HepG2 (cell line): ENCODE measurements around the gene MED10. TPM values are rescaled to one million over a fixed set of nuclear protein-coding genes. Genes with fewer than 3 reads are reported as not detected.

Source experiments
- ATAC-seq: fragments of 200-7000 bp; cut with Tn5 transposase; 3 replicates; pipeline ENCODE4 v1.9.1; 2020; ENCODE audit warnings: mild to moderate bottlenecking, moderate library complexity
- BruUV-seq: library from RNA; stranded (reverse); fragments of 400-500 nt; replicated peaks from 2 replicates; lab custom pipeline; 2021; lab: Mats Ljungman, UMichigan
- CTCF ChIA-PET: fragments of 300-600 bp; formaldehyde crosslinking; extraction: SDS; loops from one replicate; lab custom pipeline; 2021; ENCODE audit warnings: low total read pairs, inconsistent platforms, low intra/inter-chr PET ratio; lab: Yijun Ruan, JAX
- POLR2A ChIA-PET: fragments of 350-600 bp; sonication (Branson Sonifier 250); formaldehyde crosslinking; loops from one replicate; lab custom pipeline; 2020; ENCODE audit warnings: antibody characterized with exemption, inconsistent platforms; lab: Yijun Ruan, JAX
- DNase-seq: peaks from one replicate; pipeline ENCODE4 v3.0.0-alpha.2; 2015; ENCODE audit warnings: low spot score
- FAIRE-seq: peaks from 3 replicates; lab custom pipeline; 2011; peaks lifted over from hg19 to GRCh38; lab: Jason Lieb, UNC
- H2AFZ ChIP-seq: one replicate; pipeline ENCODE4 v1.6.1; 2011; ENCODE audit warnings: low read length, inconsistent platforms
- H3K27ac ChIP-seq: fragments of 300-600 bp; 3 replicates; pipeline ENCODE4 v1.8.0; 2011; ENCODE audit warnings: mixed run types, mild to moderate bottlenecking, mixed read lengths, low read length, inconsistent platforms; ENCODE audit not compliant: insufficient read depth; ENCODE audit errors: extremely low read length
- H3K27me3 ChIP-seq, 2 experiments: fragments of 200-600 bp in 1 of 2; 2 replicates in 1 of 2; 3 replicates in 1 of 2; pipeline versions ENCODE4 v1.6.0 to v1.8.0; 2011; ENCODE audit warnings: low read length in 2 of 2, mild to moderate bottlenecking in 2 of 2, moderate library complexity in 2 of 2, inconsistent platforms in 1 of 2; ENCODE audit not compliant: insufficient read depth in 2 of 2, control insufficient read depth in 1 of 2
- H3K36me3 ChIP-seq, 2 experiments: fragments of 200-600 bp in 1 of 2; replicated peaks in 1 of 2; 2 replicates in 1 of 2; 3 replicates in 1 of 2; pipeline versions ENCODE4 v1.5.1 to v1.8.0; 2011; ENCODE audit warnings: low read length in 2 of 2, inconsistent platforms in 1 of 2; ENCODE audit not compliant: insufficient read depth in 2 of 2, control insufficient read depth in 1 of 2
- H3K4me1 ChIP-seq: 2 replicates; pipeline ENCODE4 v1.5.1; 2012; ENCODE audit warnings: low read length, inconsistent platforms; ENCODE audit not compliant: insufficient read depth
- H3K4me2 ChIP-seq: 2 replicates; pipeline ENCODE4 v1.6.0; 2011; ENCODE audit warnings: low read depth, low read length, inconsistent platforms
- H3K4me3 ChIP-seq, 3 experiments: fragments of 200-600 bp in 1 of 3; sonication (generic), shearing (Covaris generic) in 1 of 3; replicated peaks in 1 of 3; 2 replicates each; pipeline ENCODE4 v1.5.1; 2011 to 2016; ENCODE audit warnings: low read length in 3 of 3, inconsistent platforms in 2 of 3, low read depth in 2 of 3, mild to moderate bottlenecking in 2 of 3, control low read depth in 1 of 3, mixed read lengths in 1 of 3; ENCODE audit not compliant: insufficient read depth in 1 of 3
- H3K79me2 ChIP-seq: one replicate; pipeline ENCODE4 v1.6.1; 2011; ENCODE audit warnings: low read length, inconsistent platforms; ENCODE audit not compliant: insufficient read depth
- H3K9ac ChIP-seq: 2 replicates; pipeline ENCODE4 v1.6.0; 2011; ENCODE audit warnings: mild to moderate bottlenecking, low read depth, low read length, inconsistent platforms; ENCODE audit not compliant: insufficient read depth
- H3K9me3 ChIP-seq: 2 replicates; pipeline ENCODE4 v1.5.1; 2012; ENCODE audit warnings: mild to moderate bottlenecking, low read length
- H4K20me1 ChIP-seq: 2 replicates; pipeline ENCODE4 v1.6.0; 2011; ENCODE audit warnings: inconsistent platforms, mild to moderate bottlenecking, low read length, moderate library complexity; ENCODE audit not compliant: insufficient read depth
- ARID2 ChIP-seq: sonication (generic); formaldehyde crosslinking; IDR thresholded peaks from 2 replicates; pipeline ENCODE4 v1.8.1; 2022; ENCODE audit warnings: mild to moderate bottlenecking, missing genetic modification reagents, borderline replicate concordance
- NCOA5 ChIP-seq: sonication (generic); formaldehyde crosslinking; IDR thresholded peaks from 2 replicates; pipeline ENCODE4 v1.4.0; 2020; ENCODE audit warnings: missing genetic modification reagents
- PAF1 ChIP-seq: IDR thresholded peaks from 2 replicates; pipeline ENCODE4 v1.6.1; 2016; ENCODE audit warnings: missing genetic modification reagents, missing compliant biosample characterization
- XRCC5 ChIP-seq: fragments of 200-400 bp; formaldehyde crosslinking; optimal IDR thresholded peaks from 2 replicates; pipeline ENCODE3; 2017; ENCODE audit warnings: mild to moderate bottlenecking, low read length
- ZSCAN12 ChIP-seq: sonication (generic); formaldehyde crosslinking; IDR thresholded peaks from 2 replicates; pipeline ENCODE4 v1.9.0; 2021; ENCODE audit warnings: mild to moderate bottlenecking, missing genetic modification reagents
- WGBS: methylation state at CpG from one replicate; pipeline ENCODE4 v1.1.6; 2017; ENCODE audit warnings: low lambda C conversion rate; 5-methylcytosine and 5-hydroxymethylcytosine counted together
- in situ Hi-C: cut with HindIII; loops from 2 replicates; pipeline ENCODE4 v1.10.0; 2017; ENCODE audit warnings: low pct_unique_long_range_greater_than_20kb; ENCODE audit not compliant: extremely low pct_ligation_motif_present
- intact Hi-C: fragments of 100-400 bp; cut with micrococcal nuclease; formaldehyde crosslinking; loops from one replicate; pipeline ENCODE4 v1.10.0; 2022; ENCODE audit not compliant: unreplicated experiment
- polyA plus RNA-seq, 8 experiments: library from polyadenylated mRNA; depleted of rRNA in 3 of 8; stranded (reverse) in 7 of 8; unstranded in 1 of 8; fragments of >200 nt; fragmentation: Illumina TruSeq in 4 of 8; extraction: Trizol in 4 of 8; gene quantifications; 2 replicates each; pipeline versions ENCODE4 v1.2.1 to v1.2.3, GENCODE V29; 2011 to 2016; ENCODE audit warnings: low read depth in 4 of 8, missing spikeins in 1 of 8, mixed read lengths in 1 of 8; ENCODE audit not compliant: insufficient read depth in 1 of 8
- total RNA-seq, 5 experiments: library from RNA; depleted of rRNA; stranded (reverse); fragments of >200 nt; fragmentation: Illumina TruSeq; extraction: Trizol; gene quantifications; 2 replicates each; pipeline ENCODE4 v1.2.3, GENCODE V29; 2016; ENCODE audit warnings: low read depth in 1 of 5
- TF ChIP-seq, protein P1 (sequence below): sonication (generic); formaldehyde crosslinking; IDR thresholded peaks from 2 replicates; pipeline ENCODE4 v1.4.0; 2020; ENCODE audit warnings: missing genetic modification reagents
- TF ChIP-seq, protein P2 (sequence below): fragments of 450-650 bp; IDR thresholded peaks from 2 replicates; pipeline ENCODE4 v1.6.1; 2017; ENCODE audit warnings: mild to moderate bottlenecking

Gene MED10
- total and polyA plus RNA-seq, 2 of the 13 experiments (the other 11 are each of a cell fraction or from before 2014, with no cell fraction given): 11.2 to 23.7 TPM

DNA sequence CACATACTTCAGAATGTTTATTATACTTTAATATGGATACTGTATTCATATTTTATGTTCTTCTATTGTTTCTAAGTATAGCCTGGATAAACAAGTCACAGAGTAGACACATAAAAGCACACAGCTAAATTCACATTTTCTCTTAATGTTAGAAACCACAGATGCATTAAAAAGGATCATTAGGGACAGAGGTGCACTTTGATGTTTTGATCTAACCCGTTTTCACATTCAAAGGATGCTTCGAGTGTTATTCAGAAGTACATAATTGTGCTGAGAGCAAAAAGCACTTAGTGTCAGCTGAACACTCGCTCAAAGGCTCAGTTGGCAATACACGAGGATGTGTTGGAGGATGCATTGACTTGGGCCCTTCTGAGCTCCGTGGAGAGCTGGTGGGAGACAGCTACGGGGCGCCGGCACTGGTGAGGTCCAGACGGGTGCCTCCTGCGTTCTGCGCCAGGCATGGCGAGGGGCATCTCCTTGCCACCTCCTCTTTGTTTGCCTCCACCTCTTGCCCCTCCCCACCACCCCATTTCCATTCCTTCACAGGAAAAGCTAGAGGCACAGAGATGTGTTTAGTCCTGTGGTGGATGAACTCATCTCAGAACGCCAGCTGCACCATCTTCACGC is 35.5 kb downstream of the MED10 start:
- Histone ChIP-seq H3K27ac (no peak overlapping the region), H3K4me3 (no peak overlapping the region), H4K20me1 (no peaks in the 10 kb centered on the region), H3K9ac (no peak overlapping the region), H3K79me2 (no peaks in the 10 kb centered on the region), H3K4me2 (no peak overlapping the region), H2AFZ (no peak overlapping the region), H3K4me1 (no peaks in the 10 kb centered on the region), H3K36me3 (no peaks in the 10 kb centered on the region), H3K27me3 (peaks cover 1 to 3% of the 10 kb centered on the region in 2 experiments; a peak in 3 of 5 replicates), H3K9me3 (no peaks in the 10 kb centered on the region)
- TF ChIP-seq, protein P1, sequence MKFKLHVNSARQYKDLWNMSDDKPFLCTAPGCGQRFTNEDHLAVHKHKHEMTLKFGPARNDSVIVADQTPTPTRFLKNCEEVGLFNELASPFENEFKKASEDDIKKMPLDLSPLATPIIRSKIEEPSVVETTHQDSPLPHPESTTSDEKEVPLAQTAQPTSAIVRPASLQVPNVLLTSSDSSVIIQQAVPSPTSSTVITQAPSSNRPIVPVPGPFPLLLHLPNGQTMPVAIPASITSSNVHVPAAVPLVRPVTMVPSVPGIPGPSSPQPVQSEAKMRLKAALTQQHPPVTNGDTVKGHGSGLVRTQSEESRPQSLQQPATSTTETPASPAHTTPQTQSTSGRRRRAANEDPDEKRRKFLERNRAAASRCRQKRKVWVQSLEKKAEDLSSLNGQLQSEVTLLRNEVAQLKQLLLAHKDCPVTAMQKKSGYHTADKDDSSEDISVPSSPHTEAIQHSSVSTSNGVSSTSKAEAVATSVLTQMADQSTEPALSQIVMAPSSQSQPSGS (CRISPR knock-in tag): no peak
- no peak for TF ChIP-seq ARID2 (CRISPR knock-in tag)
- no peak for TF ChIP-seq ZSCAN12
- no peak for TF ChIP-seq NCOA5 (CRISPR knock-in tag)
- TF ChIP-seq PAF1 (CRISPR knock-in tag): no peak
- no peak for TF ChIP-seq XRCC5
- TF ChIP-seq, protein P2, sequence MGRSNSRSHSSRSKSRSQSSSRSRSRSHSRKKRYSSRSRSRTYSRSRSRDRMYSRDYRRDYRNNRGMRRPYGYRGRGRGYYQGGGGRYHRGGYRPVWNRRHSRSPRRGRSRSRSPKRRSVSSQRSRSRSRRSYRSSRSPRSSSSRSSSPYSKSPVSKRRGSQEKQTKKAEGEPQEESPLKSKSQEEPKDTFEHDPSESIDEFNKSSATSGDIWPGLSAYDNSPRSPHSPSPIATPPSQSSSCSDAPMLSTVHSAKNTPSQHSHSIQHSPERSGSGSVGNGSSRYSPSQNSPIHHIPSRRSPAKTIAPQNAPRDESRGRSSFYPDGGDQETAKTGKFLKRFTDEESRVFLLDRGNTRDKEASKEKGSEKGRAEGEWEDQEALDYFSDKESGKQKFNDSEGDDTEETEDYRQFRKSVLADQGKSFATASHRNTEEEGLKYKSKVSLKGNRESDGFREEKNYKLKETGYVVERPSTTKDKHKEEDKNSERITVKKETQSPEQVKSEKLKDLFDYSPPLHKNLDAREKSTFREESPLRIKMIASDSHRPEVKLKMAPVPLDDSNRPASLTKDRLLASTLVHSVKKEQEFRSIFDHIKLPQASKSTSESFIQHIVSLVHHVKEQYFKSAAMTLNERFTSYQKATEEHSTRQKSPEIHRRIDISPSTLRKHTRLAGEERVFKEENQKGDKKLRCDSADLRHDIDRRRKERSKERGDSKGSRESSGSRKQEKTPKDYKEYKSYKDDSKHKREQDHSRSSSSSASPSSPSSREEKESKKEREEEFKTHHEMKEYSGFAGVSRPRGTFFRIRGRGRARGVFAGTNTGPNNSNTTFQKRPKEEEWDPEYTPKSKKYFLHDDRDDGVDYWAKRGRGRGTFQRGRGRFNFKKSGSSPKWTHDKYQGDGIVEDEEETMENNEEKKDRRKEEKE: no peak
- DNase-seq: no peak
- in situ Hi-C loops: no loop called here
- POLR2A ChIA-PET: no interaction called here
- no peak for FAIRE-seq
- intact Hi-C loops: no loop called here
- WGBS: 46% methylated on average over 14 of the region's 14 CpGs
- no peak for ATAC-seq
- no TSS peak for BruUV-seq
- CTCF ChIA-PET: no interaction called here
